NCI-H460 (cell line): Measurements from ENCODE around the gene C1orf116. TPM values are rescaled to one million over a fixed set of nuclear protein-coding genes. Genes with fewer than 3 reads are reported as not detected.
A peak's percentile ranks its signal among the peaks of the same experiment; 100 is the strongest.

Experiments
- DNase-seq: peaks from one replicate; pipeline ENCODE4 v3.0.0-alpha.2; 2016; ENCODE audit warnings: low read depth; ENCODE audit errors: extremely low read depth
- polyA plus RNA-seq: library from polyadenylated mRNA; depleted of rRNA; stranded (reverse); fragments of >200 nt; gene quantifications from 2 replicates; pipeline ENCODE4 v1.2.3, GENCODE V29; 2014; cell fraction: nucleus; rRNA removed
- total RNA-seq: library from RNA; depleted of rRNA; stranded (reverse); fragments of >200 nt; shearing (Covaris generic); gene quantifications from 2 replicates; pipeline ENCODE4 v1.2.3, GENCODE V29; 2014; rRNA removed

The C1orf116 gene
- total RNA-seq = not detected in 2 replicates
- polyA plus RNA-seq = 0.24 TPM in 1 of 2 replicates, not detected in the other

DNA sequence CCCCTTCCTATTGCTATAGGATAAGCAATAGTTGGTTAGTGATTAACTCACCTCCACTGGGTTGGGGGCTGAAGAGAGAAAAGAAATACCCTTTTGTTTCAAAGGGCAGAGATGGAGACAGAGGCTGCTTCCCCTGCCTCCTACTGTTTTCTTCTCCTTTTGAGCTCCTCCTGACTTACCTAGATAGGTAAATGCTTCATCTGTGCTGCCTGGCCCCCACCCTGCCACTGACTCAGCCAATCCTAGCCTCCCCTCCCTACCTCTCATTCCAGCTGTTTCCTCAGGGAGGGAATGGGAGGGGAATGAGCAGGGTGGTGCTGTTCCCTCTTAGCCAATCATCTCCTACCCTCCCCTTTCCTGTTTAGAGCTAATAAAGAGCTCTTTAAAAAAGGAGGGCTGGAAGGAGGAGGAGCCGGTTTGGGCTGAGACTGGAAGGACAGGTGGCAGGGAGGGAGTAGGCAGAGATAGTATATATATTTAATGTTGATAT is at the start of gene C1orf116:
C1orf116 (minus strand) TSS at position 229 of the 490 bp plus-strand sequence. CDS start 5,158 bp downstream, outside the sequence.
- no peak for DNase-seq

DNA sequence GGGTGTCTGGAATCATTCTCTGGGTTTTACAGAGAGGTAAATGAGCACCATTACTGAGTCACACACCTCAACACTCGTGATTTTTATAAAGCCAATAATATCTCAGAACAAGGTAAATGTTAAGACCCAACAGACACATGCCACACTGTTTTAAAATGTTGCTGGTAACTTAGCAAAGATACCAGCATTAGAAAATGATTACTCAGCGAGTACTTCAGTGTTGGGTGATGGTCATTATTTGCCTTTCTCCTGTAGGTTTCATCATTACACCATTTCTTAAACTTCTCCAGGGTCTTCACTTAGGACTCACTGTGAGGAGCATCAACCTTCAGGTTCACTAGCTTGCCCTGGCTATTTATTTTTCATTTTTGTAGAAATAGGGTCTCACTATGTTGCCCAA is 49.2 kb upstream of the C1orf116 start:
- no peak for DNase-seq

DNA sequence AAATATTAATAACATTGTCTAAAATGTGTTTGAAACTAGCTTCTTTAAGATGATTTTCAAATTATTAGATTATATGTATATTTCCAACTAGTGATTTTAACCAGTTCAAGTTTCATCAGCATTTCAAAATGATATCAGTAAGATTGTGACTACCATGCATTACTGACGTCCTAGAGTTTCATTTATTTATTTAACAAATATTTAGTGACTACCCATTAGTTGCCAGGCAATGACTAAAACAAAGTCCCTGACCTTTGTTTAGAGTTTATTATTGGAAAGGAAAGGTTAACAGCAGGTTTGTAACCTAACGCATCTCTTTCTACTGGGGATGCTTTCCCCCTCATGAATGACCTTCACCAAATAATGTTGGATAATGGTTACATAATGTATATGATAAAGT is 48.5 kb upstream of the C1orf116 start:
- no peak for DNase-seq

DNA sequence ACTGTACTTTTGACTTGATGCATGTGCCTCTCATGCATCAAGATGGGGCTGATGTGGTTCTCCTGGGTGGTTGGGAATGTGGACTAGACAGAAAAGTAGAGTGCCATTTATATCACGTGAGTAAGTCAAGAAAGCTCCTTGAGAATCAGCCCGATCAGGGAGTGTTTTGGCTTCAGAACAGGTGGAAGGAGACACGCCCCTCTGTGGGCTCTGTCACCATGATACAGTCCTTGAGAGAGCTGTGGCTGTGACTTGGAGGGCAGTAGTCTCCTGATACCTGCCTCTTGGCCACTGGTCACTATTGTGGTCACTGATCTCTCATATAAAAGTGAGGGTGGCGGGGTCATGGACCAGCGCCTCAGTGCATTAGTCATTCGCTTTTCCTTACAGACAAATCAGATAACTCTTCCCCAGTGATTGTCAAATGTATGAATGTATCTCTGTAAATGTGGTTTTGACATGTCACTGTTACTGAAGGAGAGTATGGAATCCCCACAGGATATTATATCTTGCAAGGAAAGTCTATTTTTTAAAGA is 47.2 kb upstream of the C1orf116 start:
- no peak for DNase-seq

DNA sequence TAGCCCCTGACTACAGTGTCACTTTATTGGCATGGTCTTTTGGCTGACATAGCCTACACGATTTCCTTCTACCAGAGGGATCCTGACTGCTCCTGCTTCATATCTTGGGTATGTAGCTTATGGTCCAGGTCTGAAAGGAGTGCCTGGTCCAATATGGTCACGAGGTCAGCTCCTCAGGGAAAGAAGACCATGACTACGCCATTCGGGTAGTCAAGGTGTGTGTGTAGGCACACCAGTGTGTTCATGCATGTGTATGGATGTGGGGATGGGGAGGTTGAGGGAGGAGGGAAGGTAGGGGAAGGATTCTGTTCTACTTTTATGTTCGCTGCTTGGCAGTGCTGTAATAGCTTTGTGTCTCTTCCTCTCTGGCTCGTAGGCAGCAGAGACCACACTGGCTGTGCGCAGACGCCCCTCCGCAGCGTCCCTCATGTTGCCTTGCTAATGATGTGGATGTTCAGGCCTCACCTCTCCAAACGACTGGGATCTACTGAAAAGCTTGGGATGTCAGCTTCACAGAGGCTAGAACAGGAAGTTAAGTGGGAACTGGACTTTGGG is 46.1 kb upstream of the C1orf116 start:
- no peak for DNase-seq

DNA sequence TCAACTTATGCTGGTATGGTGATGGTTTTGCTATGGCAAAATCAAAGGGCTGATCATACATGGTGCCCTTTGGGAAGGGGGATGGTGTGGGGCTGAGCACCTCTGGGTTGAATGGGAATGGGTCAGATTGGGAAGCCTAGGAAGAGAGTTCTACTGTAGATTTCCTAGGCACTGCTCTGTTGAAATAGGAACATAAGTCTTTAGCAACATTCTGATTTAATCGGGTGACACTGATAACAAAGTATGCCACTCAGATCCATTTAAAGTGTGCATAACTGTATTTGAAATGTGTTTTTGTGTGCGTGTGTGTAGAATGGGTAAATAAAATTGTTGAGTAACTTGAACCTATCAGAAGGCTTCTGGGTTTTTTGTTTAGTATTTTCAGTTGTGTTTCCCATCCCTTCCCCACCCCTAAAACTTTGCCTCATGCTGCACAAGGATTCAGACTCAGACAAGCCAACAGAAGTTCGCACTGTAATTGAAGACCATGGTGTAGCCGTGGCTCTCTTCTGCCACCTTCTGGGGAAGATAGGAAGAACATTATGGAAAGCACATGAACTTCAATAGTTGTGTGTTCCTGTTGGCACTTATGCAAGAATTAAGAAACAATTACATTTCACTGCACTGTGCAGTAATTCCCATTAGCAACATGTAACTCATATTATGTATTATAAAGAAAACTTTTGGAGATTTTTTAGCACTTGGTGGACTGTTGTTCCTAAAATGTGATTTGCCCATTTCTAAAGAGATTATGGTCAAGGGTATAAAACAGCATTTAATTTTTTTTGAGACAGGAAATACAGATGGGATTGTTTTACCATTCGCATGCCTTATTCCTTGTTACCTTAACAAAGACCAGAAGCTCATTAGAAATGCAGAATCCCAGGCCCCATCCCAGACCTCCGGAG is 45.2 kb upstream of the C1orf116 start:
- peak; percentile 79 for DNase-seq

DNA sequence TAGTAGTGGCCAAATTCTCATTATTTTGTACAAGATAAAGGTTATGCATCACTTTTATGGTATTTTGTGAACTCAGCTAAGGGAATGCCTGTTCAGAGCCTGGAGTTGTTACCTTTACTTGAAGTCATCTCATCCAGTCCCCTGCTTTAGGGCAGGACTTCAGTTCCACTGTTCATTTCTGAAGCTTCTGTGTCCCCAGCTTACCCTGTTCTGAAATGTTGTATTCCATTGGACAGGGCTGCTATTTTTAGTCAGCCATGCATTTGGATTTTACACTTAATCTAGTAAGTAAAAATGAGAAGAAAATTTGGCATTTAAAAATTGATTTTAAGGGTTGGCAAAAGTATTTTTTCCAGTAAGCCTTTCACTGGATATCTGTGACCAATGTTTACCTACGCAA is 44.5 kb upstream of the C1orf116 start:
- DNase-seq = no peak

DNA sequence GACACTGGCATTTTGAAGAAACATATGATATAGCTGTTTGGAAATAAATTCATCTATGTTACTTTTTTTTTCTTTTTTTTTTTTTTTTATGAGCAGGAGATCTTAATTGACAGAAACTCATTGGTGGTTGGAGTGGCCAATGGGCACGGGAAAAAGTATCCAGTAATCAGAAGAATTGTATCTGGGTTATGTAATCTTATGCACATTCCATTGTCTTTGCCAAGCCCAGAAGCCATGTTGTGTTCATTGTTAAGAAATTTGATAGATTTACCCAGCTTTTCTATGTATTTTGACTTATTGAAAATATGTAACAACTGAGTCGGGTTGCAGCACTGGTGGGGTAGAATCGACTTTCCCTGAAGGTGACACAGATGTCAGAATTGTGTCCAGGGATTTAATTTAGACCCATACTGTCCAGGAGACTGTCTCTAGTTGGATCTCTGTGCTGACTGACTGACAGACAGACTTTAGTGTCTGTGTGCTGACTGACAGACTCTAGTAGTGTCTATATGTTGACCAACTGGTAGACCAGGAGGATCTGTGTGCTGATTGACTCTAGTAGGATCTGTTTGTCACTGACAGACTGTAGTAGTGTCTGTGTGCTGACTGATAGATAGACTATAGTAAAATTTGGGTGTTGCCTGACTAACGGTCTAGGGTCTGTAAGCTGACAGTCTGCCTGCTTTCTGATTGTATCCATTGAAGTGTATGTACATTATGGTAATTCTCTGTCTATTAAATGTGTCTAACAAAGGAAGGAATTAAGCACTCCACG is 43.8 kb upstream of the C1orf116 start:
- DNase-seq = no peak

DNA sequence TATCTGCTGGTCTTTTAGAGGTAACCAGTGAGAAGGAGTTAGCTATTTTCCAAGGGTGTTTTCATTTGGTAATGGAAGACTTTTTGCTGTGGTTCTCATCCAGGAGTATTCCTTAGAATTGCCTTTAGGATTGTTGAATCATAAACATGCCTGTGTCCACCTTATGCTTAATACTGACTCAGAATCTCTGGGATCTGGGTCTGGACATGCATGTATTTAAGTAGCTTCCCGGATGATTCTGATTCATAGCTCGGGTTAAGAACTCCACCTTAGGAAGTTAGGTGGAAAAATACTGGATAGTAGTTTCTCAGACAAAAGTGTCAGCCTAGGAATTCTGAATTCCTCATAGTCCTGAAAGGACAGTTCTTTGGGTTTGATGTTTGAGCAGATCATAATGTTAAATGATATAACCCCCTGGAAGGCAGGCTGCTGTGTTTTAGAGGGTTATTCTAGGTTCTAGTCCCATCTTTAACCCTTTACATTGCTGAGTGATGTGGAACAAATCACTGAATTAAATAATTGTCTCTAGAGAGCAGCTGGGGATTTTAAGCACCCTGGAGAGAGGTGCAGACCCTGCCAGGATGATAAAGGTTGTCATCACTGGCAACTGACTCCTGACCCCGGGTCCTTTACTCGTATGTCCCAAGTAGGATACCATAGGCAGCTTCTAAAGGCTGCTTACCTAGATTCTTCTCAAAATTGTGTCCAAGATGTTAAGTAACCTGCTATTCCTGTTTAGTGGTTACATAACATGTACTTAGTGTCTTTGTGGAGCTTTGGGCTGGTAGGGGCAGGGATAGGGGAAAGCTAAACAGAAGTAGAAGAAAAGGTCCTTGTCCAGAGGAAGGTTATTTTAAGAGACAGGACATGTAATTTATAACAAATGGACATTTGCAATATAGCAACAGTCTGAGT is 41.6 kb upstream of the C1orf116 start:
- no peak for DNase-seq

DNA sequence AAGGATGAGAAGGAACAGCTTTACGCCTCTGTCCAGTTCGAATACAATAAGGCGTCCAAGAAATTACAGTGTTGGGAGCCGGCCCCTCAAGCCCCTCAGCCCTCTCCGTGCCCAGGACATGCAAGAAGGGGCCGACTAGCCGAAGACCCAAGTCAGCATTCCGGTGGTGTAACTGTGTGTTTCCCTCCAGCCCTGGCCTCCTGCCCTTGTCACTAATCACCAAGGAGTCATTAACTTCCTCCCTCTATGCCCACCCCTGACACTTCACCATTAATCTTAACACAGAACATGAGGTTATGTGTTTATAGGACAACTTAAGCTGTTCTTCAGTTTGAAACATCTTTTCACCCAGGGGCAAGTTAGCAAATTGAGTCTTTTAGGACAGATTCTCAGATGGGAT is 39.7 kb upstream of the C1orf116 start:
- DNase-seq = no peak

DNA sequence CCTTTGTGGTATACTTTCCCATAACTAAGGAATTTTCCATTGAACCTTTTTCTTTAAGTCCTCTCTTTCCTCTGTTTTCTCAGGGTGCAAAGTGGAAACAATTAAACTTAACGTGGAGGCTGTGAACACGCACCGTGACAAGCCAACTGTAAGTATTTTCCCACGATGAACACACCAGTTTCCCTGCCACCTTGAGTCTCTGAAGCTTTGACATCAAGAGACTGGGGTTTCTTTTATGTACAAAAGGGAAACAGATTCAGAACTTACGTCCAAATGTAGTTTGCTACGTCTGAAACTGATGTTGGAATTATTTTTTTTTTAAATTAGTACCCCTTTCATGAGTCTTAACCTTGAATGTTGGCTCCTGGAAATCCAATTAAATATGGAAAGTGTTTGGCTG is 38.9 kb upstream of the C1orf116 start:
- no peak for DNase-seq

DNA sequence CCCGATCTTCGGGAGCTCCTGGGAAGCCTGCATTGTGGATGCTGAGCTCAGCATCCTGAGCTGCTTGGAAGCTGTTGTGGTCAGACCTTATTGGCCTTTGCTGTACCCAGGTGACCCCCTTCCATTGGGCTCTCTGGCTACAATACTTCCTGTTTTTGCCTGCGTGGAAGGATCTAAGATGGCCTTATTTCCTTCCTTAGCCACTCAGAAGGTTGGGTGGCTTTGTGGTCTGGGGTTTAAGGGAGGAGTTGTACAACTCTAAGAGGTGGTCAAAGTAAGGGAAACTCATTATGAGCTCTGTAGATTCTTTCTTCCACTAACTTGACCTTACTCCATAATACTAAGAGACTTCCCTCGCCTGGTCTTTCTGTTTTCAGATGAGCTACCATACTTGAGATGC is 38.3 kb upstream of the C1orf116 start:
- DNase-seq = no peak

DNA sequence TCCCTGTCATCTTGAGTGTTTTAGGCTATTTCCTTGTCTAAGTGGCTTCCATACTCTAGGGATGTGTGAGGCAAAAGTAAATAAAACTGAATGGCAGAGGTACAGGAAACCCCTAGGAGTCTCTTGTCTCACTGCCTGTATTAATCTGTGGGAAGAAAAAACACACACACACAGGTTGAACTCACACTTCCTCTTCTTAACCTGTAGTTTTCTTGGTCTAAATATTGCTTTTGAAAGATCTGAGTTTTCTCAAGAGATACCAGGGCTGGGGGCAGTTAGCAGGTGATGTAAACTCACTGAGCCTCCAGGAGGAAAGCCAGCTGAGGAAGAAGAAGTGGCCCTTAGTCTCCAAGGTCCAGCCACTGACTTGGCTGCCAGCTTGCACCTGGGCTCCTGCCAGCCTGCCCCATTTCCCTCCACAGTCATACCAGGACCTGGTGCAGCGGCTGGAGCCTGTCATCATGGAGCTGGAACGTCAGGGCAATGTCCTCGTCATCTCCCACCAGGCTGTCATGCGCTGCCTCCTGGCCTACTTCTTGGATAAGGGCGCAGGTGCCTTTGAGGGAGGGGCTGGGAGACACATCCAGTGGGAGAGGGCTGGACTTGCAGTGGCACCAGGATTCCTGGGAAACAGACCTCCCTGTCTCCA is 37.4 kb upstream of the C1orf116 start:
- no peak for DNase-seq

DNA sequence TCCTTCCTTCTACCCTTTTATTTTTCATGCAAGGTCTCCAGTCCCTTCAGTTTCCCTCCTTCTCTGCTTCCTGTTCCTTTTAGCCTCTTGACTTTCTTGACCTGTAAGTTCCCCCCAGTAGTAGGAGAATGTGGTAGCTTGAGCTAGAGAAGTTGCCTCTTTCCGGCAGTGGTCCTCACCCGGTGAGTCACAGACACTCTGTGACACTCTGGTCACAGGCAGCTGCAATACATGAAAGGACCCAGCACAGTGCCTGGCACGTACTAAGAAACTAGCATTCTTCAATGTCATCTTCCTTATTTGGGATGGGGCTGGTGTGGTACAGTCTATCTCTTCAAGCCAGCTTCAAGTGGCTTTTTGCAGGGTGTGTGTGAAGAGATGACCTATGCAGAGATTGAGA is 36.5 kb upstream of the C1orf116 start:
- no peak for DNase-seq

DNA sequence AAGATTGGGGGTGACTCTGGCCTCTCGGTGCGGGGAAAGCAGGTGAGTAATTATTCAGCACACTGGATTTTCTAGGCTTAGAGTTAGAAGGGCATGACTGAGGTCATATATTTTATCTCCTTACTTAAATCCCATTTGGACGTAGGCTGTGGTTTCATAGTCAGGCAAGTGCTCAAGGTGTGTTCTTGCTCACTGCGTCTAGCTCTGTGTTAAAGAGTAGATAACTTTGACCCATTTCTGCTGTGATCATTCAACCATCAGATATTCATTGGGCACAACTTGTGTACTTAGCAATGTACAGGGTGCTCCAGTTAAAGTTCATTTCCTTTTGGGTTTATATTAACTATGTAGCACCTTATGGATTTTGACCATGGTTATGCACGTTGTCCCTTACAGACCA is 35.1 kb upstream of the C1orf116 start:
- no peak for DNase-seq

DNA sequence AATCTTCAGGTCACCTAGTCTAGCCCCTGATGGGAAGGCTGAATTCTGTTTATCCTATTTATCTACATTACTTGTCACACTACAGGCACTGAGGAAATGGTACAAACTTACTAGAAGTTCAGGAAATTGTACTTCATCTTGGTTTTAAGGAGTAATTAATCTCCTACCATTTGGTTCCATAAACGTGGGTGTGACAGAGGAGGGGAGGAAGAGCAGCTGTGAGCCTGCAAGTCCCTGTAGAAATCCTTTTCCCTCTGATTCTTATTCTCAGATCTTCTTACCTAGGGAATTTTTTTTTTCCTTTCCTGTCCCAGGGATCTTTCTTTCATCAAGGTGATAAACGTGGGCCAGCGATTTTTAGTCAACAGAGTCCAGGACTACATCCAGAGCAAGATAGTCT is 34.6 kb upstream of the C1orf116 start:
- DNase-seq = no peak

DNA sequence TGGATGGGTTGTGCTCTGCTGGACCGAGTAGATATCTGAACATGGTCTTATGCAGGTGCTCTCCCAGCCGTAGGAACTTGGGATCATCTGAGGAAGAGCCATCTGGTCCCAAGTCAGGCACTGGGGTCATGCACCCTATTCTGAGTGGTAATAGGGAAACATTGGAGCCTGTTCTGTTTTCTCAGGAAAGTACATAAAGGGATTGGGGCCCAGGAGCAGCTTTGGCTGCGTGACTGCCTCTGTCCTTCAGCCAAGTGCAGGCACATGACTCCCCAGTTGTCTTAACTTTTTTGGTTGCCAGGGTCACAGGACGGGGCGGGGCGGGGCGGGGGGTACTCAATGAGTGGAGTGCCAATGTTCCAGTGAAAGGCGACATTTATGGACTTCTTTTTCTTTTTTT is 32.0 kb upstream of the C1orf116 start:
- no peak for DNase-seq

DNA sequence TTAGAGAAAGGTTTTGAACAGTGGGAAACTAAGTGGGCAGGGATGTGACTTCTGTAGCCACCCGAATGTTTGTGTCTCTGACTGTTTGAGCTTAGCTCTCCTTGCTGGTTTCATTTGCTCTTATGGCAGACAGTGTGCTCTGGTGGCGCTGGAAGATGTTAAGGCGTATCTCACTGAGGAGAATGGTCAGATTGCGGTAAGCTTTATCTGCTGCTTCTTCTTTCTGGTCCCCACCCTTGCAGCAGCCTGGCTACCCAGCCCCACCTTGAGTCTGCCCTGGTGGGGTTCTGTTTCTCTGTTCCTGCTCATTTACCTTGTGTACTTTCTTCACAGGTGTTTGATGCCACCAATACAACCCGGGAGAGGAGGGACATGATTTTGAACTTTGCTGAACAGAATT is 30.5 kb upstream of the C1orf116 start:
- no peak for DNase-seq

DNA sequence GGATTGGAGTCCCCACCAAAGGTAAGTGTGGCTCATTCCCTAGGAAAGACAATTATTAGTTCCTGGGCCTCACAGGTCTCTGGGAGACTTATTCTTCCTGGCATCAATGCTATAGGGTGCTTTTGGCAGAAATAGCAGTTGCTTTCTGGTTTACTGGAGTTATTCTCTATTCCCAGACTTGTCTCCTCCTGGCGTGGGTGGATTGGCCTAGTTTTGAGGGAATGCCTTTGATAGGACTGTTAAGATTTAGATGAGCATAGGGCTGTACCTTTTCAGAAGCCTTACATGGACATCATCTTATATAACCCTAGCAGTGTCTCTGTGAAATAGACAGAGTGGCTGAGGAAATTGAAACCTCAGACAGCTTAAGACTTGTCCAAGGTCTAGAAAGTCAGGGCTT is 29.5 kb upstream of the C1orf116 start:
- no peak for DNase-seq
